GM12875 (cell line): Measurements from ENCODE around the gene PXK.
"Not testable (repeated sequence)": the region's sequence is repeated elsewhere in the genome, so short reads cannot be mapped to it uniquely, and the experiment has no call there.

Source experiments
- H3K4me3 ChIP-seq: one replicate; pipeline ENCODE4 v1.5.1; 2011; ENCODE audit warnings: low read depth, low read length, control low read depth
- CTCF ChIP-seq: IDR thresholded peaks from 2 replicates; pipeline ENCODE4 v1.5.1; 2011; ENCODE audit warnings: low read depth, mild to moderate bottlenecking, control low read depth, inconsistent platforms, low read length, moderate library complexity, borderline replicate concordance; ENCODE audit not compliant: insufficient read depth

The PXK gene

GRCh38 chr3:58332575-58333188 lies at the start of gene PXK:
Gene PXK, plus strand, starts transcription at chr3:58332892. Its CDS starts 97 bp downstream, at chr3:58332989.
- H3K4me3 ChIP-seq, result peak within 1 kb of the TSS; percentile 74
- TF ChIP-seq CTCF, result peak; percentile 44; the same call in 1 of the 2 replicates

DNA sequence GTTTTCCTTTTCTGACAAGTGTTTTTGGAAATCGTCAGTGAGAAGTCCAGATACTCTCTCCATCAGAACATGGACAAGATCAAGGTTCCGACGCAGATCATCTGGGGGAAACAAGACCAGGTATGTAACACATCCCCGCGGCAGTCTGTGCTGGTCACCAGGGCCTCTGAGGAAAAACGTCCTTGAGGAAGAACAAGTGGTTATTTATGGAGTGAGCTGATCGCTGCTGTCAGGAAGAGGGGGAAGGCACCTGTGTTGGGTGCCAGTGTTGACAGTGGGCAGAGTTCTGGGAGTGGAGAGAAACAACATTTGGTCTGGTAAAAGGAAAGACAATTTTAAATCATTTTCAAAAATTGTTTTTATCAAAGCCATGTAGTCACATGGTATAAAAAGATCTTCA lies 47.4 kb upstream of the PXK start:
- no peak overlapping the region for H3K4me3 ChIP-seq
- no peak for TF ChIP-seq CTCF

- no peak for TF ChIP-seq CTCF
- H3K4me3 ChIP-seq, result no peak overlapping the region
These were observed 45.3 kb upstream of the PXK start for GRCh38 chr3:58287354-58287753.

GRCh38 chr3:58288011-58288728 lies 44.5 kb upstream of the PXK start:
- peak; percentile 9; the same call in 1 of the 2 replicates for TF ChIP-seq CTCF
- H3K4me3 ChIP-seq, result no peak overlapping the region

DNA sequence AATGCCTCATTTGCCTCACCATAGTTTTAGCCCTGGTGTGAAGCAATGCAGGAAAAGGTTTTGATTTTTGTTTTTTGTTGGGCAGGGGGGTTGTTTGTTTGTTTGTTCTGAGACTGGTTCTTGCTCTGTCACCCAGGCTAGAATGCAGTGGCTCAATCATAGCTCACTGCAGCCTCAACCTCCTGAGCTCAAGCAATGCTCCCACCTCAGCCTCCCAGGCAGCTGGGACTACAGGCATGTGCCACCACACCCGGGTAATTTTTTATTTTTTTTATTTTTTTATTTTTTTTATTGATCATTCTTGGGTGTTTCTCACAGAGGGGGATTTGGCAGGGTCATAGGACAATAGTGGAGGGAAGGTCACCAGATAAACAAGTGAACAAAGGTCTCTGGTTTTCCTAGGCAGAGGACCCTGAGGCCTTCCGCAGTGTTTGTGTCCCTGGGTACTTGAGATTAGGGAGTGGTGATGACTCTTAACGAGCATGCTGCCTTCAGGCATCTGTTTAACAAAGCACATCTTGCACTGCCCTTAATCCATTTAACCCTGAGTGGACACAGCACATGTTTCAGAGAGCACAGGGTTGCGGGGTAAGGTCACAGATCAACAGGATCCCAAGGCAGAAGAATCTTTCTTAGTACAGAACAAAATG lies 43.6 kb upstream of the PXK start:
- H3K4me3 ChIP-seq, result not testable (repeated sequence)

- not testable (repeated sequence) for H3K4me3 ChIP-seq
These were observed 42.2 kb upstream of the PXK start for GRCh38 chr3:58290446-58290845.

- no peak overlapping the region for H3K4me3 ChIP-seq
These were observed 40.9 kb upstream of the PXK start for GRCh38 chr3:58291671-58292338.

More at GRCh38 chr3:58291671-58292338, 40.9 kb upstream of the PXK start:
- no peak for TF ChIP-seq CTCF
